Esophagus squamous epithelium (tissue), 5 donors: Measurements from ENCODE around the gene ABCB11. TPM values are rescaled to one million over a fixed set of nuclear protein-coding genes. Genes with fewer than 3 reads are reported as not detected.
"Not testable (repeated sequence)": the region's sequence is repeated elsewhere in the genome, so short reads cannot be mapped to it uniquely, and the experiment has no call there.

Experiments used
- DNase-seq: peaks from one replicate; lab custom pipeline; 2025; lab: John Stamatoyannopoulos, UW
- H3K27ac ChIP-seq, 4 donors: fragments of 200-600 bp; sonication (generic); one replicate each; pipeline ENCODE4 v1.5.1; 2016 to 2019; ENCODE audit warnings: mild to moderate bottlenecking in 1 of 4
- H3K27me3 ChIP-seq, 4 donors: fragments of 200-600 bp; sonication (generic); 1 replicate in 3 of 4; 2 replicates in 1 of 4; pipeline versions ENCODE4 v1.5.1 to v1.6.0; 2017 to 2021; ENCODE audit warnings: antibody characterized with exemption in 1 of 4
- H3K36me3 ChIP-seq, 3 donors: fragments of 200-600 bp; sonication (generic); one replicate each; pipeline ENCODE4 v1.5.1; 2016 to 2019
- H3K4me1 ChIP-seq, 3 donors: fragments of 200-600 bp; sonication (generic); one replicate each; pipeline ENCODE4 v1.5.1; 2017 to 2019
- H3K4me3 ChIP-seq, 4 donors: fragments of 200-600 bp; sonication (generic); 1 replicate in 3 of 4; 2 replicates in 1 of 4; pipeline ENCODE4 v1.5.1; 2016 to 2019; ENCODE audit warnings: mild to moderate bottlenecking in 2 of 4, moderate library complexity in 1 of 4
- H3K9me3 ChIP-seq, 3 donors: fragments of 200-600 bp; sonication (generic); one replicate each; pipeline ENCODE4 v1.5.1; 2016 to 2019
- POLR2A ChIP-seq, 4 donors: fragments of 450-650 bp; IDR thresholded peaks; one replicate each; pipeline ENCODE4 v1.6.1; 2017; ENCODE audit warnings: antibody characterized with exemption in 4 of 4, mild to moderate bottlenecking in 4 of 4, moderate library complexity in 3 of 4
- WGBS, 2 donors: methylation state at CpG; one replicate each; pipeline ENCODE4 v1.1.5; 2018; 5-methylcytosine and 5-hydroxymethylcytosine counted together
- intact Hi-C: fragments of 100-400 bp; cut with DNase I; formaldehyde crosslinking; loops from one replicate; pipeline ENCODE4 v1.15.0; 2022
- total RNA-seq, 4 donors: library from RNA; depleted of rRNA; stranded (reverse); fragments of >200 nt; gene quantifications; one replicate each; pipeline ENCODE4 v1.1.0, GENCODE V29; 2016
- TF ChIP-seq, protein P1 (sequence below), 6 experiments: fragments of 450-650 bp in 4 of 6; fragments of 200-600 bp in 2 of 6; sonication (generic) in 2 of 6; IDR thresholded peaks; one replicate each; pipeline ENCODE4 v1.5.1; 2016 to 2019; ENCODE audit warnings: antibody characterized with exemption in 6 of 6, mild to moderate bottlenecking in 4 of 6, moderate library complexity in 4 of 6
- donor health status: DM: yes; HTN: yes; CAD: no.

ABCB11 gene
- total RNA-seq, 4 donors from 2014 or later, result 0.18 to 0.68 TPM; not detected in 2

DNA sequence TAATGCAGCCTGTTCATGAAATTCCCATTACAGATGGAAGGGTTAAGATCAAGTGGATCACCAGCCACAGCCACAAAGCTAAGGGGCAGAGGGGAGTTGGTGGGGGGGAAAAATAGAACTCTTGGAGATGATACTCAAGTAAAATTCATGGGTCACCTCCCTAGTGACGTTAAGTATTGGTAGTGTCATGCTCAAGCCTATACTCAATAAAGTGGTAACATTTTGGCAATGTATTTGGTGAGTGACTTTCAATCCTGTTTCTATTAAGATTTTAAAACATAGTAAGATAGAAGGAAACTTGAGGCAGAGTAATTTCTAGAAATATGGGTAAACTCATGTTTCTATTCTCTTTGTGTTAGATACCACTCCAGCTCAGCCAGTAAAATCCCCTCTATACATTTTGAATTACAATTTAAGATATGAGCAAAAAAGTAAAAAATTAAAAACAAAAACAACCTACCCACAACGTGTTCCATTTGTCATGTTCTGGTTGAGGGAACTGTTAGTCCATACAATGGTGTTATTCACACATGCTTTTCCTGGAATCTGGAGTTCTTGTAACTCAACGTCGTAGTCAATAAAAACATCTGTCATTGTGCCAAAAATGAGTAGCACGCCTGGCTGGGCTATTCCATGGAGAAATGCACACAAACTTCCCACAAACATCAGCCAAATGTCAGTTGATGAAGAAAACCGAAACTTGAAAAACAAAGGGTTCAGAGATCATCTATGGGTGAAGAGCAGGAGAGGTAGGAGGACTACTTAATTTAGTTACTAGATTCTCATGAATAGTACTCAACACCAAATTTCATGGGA is 18.1 kb downstream of the ABCB11 start:
- Histone ChIP-seq H3K4me3 (no peak overlapping the region), H3K4me1 (peaks cover 0 to 18% (median 0%) of the 10 kb centered on the region in 3 donors), H3K9me3 (no peaks in the 10 kb centered on the region), H3K27me3 (no peaks in the 10 kb centered on the region), H3K27ac (peak overlapping the region in 3 of 4 donors; percentile 41 to 73 (median 69)), H3K36me3 (no peaks in the 10 kb centered on the region)
- intact Hi-C loops, result no loop called here
- 52 to 66% methylated on average over 6 of the region's 6 CpGs for WGBS, 2 donors
- DNase-seq, result no peak
- TF ChIP-seq, protein P1, sequence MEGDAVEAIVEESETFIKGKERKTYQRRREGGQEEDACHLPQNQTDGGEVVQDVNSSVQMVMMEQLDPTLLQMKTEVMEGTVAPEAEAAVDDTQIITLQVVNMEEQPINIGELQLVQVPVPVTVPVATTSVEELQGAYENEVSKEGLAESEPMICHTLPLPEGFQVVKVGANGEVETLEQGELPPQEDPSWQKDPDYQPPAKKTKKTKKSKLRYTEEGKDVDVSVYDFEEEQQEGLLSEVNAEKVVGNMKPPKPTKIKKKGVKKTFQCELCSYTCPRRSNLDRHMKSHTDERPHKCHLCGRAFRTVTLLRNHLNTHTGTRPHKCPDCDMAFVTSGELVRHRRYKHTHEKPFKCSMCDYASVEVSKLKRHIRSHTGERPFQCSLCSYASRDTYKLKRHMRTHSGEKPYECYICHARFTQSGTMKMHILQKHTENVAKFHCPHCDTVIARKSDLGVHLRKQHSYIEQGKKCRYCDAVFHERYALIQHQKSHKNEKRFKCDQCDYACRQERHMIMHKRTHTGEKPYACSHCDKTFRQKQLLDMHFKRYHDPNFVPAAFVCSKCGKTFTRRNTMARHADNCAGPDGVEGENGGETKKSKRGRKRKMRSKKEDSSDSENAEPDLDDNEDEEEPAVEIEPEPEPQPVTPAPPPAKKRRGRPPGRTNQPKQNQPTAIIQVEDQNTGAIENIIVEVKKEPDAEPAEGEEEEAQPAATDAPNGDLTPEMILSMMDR (IDR thresholded peaks at IDR 0.05), result no peak
- TF ChIP-seq POLR2A (IDR thresholded peaks at IDR 0.05), result no peak

DNA sequence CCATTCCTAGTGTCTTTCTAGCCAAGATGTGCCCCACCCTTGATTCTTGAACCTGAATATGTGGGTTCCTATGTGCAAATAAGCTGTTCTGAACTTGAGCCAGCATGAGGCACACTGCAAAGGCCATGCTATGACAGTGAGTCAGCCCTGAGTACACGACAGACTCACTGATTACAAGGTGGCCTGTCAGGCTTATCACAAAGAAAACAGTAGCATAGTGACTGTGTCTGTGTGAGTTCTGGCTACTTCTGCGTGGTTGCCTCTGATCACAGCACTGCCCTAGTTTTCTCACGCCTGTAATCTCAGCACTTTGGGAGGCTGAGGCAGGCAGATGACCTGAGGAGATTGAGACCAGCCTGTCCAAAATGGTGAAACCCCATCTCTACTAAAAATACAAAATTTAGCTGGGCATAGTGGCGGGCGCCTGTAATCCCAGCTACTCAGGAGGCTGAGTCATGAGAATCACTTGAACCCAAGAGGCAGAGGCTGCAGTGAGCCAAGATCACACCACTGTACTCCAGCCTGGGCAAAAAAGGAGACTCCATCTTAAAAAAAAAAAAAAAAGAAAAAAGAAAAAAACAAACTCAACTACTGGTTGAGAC is 18.8 kb downstream of the ABCB11 start:
- DNase-seq, H3K9me3 ChIP-seq: not testable (repeated sequence)

DNA sequence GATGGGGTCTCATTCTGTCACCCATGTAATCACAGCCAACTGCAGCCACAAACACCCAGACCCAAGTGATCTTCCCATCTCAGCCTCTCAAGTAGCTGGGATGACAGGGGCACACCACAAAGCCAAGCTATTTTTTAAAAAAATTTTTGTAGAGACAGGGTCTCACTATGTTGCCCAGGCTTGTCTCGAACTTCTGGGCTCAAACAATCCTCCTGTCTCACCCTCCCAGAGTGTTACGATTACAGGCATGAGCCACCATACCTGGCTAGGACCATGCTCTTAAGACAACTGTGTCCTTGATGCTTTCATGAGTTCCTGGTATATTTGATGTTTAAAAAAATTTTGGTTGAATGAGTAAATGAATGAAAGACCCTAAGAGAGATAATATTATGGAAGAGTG is 19.4 kb downstream of the ABCB11 start:
- Histone ChIP-seq H3K27ac (peak overlapping the region in 2 of 4 donors; percentile 45 to 73), H3K4me1 (peaks cover 0 to 18% (median 0%) of the 10 kb centered on the region in 3 donors), H3K27me3 (no peaks in the 10 kb centered on the region), H3K4me3 (no peak overlapping the region), H3K36me3 (no peaks in the 10 kb centered on the region), H3K9me3 (no peaks in the 10 kb centered on the region)
- no peak for TF ChIP-seq POLR2A (IDR thresholded peaks at IDR 0.05)
- TF ChIP-seq, protein P1 (IDR thresholded peaks at IDR 0.05), result no peak
- no peak for DNase-seq
- intact Hi-C loops, result no loop called here
- 77 to 88% methylated on average over 2 of the region's 2 CpGs for WGBS, 2 donors

More for the DNA sequence above, 18.8 kb downstream of the ABCB11 start:
- H3K27ac ChIP-seq, result peak overlapping the region in 3 of 4 donors; percentile 41 to 73 (median 69)
- H3K4me3 ChIP-seq, H3K27me3 ChIP-seq, H3K36me3 ChIP-seq, intact Hi-C loops: not testable (repeated sequence)
- H3K4me1 ChIP-seq, result peaks cover 0 to 18% (median 0%) of the 10 kb centered on the region in 3 donors
- WGBS, 2 donors, result 27 to 40% methylated on average over 4 to 5 of the region's 5 CpGs

DNA sequence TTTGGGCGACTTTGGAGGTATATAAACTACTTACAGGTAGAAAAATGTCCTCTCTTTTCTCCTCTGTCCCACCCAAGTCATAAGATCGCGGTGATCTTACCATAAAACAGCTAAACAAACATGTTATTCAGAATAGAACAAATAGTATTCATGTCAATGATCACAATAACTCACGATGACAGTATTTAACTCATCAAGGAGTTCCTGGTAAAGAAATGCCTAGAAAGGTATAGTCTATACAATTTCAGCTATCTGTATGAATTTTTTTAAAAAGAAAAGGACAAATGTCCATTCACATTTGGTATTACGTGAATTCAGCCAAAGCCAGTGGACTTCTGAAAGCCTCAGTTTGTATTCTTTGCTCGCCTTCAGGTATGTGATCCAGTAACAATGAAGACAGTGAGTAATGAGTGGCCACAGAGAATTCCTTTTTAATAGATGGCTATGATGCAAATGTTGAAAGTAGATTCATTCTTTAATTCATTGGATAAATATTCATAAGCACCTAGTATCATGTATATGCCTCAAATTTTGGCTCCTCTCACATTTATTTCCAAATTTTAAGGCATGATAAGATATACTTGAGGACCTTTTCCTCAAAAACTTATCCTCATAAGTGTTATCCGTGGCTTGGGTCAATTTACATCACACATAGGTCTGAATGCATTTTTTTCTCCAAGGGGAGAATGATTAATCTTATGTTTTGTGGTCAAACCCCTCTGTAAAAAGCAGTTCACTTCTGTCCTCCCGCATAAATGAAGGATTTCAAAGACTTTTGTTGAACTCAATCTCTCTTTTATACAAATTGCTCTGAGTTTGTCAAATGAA is 20.3 kb downstream of the ABCB11 start:
- Histone ChIP-seq H3K4me3 (no peak overlapping the region), H3K4me1 (peaks cover 0 to 18% (median 0%) of the 10 kb centered on the region in 3 donors), H3K36me3 (no peaks in the 10 kb centered on the region), H3K27me3 (no peaks in the 10 kb centered on the region), H3K27ac (no peak overlapping the region), H3K9me3 (no peaks in the 10 kb centered on the region)
- no peak for DNase-seq
- intact Hi-C loops, result no loop called here
- TF ChIP-seq, protein P1 (IDR thresholded peaks at IDR 0.05), result no peak
- WGBS, 2 donors, result 71 to 76% methylated on average over 8 of the region's 8 CpGs

DNA sequence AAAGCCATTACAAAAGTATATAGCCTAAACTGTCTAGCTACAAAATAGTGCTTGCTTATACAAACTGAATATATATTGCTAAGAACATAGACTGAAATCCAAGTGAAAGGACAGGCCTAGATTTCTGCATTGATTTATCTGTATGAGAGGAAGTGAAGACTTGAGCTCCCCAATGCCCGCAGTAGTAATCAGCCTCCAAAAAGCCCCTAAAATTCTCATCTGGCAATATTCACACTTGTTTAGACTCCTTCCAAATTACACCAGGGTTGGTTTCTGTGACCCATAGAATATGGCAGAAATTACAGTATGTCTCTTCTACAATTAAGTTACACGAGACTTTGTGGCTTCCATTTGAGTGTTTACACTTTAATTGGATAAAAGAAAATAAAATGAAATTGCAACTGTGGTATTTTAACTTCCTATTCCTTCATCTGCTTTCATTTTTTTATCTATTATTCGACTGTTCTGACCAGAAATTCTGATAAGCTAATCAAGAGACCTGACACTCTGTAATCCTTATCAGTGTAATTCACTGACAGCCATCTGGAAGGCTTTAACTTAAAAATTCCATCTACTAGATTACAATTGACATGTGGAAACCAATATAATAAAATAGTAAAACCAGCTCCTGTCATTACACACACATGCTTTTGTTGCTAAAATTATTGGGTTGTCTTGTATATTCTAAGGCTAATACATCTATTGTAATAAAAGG is 21.1 kb downstream of the ABCB11 start:
- intact Hi-C loops, result no loop called here
- no peak overlapping the region for H3K27ac ChIP-seq

More for the DNA sequence above, 21.1 kb downstream of the ABCB11 start:
- Histone ChIP-seq H3K36me3 (no peaks in the 10 kb centered on the region), H3K27me3 (no peaks in the 10 kb centered on the region), H3K4me1 (peaks cover 0 to 18% (median 0%) of the 10 kb centered on the region in 3 donors), H3K4me3 (no peak overlapping the region), H3K9me3 (no peaks in the 10 kb centered on the region)
- WGBS, 2 donors, result 48 to 68% methylated on average over 3 of the region's 3 CpGs
- DNase-seq, result no peak
- TF ChIP-seq, protein P1 (IDR thresholded peaks at IDR 0.05), result no peak
- TF ChIP-seq POLR2A (IDR thresholded peaks at IDR 0.05), result no peak
